SK-N-SH (cell line): ENCODE data around the gene AFF3. TPM values are rescaled to one million over a fixed set of nuclear protein-coding genes. Genes with fewer than 3 reads are reported as not detected.
"Not testable (repeated sequence)": the region's sequence is repeated elsewhere in the genome, so short reads cannot be mapped to it uniquely, and the experiment has no call there.

ENCODE experiments used
- CTCF ChIA-PET: fragments of 300-600, 350-600 bp; formaldehyde crosslinking; extraction: SDS; loops from one replicate; lab custom pipeline; 2021; lab: Yijun Ruan, JAX
- POLR2A ChIA-PET: fragments of 350-600 bp; sonication (Branson Sonifier 250); formaldehyde crosslinking; extraction: SDS; loops from one replicate; lab custom pipeline; 2020; ENCODE audit warnings: antibody characterized with exemption, inconsistent platforms; lab: Yijun Ruan, JAX
- DNase-seq: peaks from one replicate; pipeline ENCODE4 v3.0.0; 2012
- H2AFZ ChIP-seq: fragments of 200-600 bp; sonication (generic); 2 replicates; pipeline ENCODE4 v1.8.1; 2016; ENCODE audit warnings: antibody characterized with exemption, mild to moderate bottlenecking, low read depth
- H3F3A ChIP-seq: fragments of 200-600 bp; sonication (generic); replicated peaks from 2 replicates; pipeline ENCODE3; 2016; ENCODE audit warnings: antibody characterized with exemption, mild to moderate bottlenecking; ENCODE audit not compliant: insufficient read depth
- H3K27ac ChIP-seq, 2 experiments: fragments of 200-500 bp in 1 of 2; fragments of 200-600 bp in 1 of 2; sonication (Bioruptor generic) in 1 of 2; sonication (generic), shearing (Covaris generic) in 1 of 2; 2 replicates each; pipeline versions ENCODE4 v1.5.1 to v1.6.1; 2014 to 2016; ENCODE audit warnings: low read depth in 2 of 2, inconsistent platforms in 1 of 2, low read length in 1 of 2, mild to moderate bottlenecking in 1 of 2, mixed read lengths in 1 of 2
- H3K27me3 ChIP-seq: fragments of 200-600 bp; sonication (generic), shearing (Covaris generic); 2 replicates; pipeline ENCODE4 v1.6.1; 2016; ENCODE audit warnings: mixed run types; ENCODE audit not compliant: insufficient read depth
- H3K36me3 ChIP-seq, 2 experiments: fragments of 200-500 bp in 1 of 2; fragments of 200-600 bp in 1 of 2; sonication (Bioruptor generic) in 1 of 2; sonication (generic) in 1 of 2; replicated peaks in 1 of 2; 2 replicates each; pipeline versions ENCODE3 to v1.5.1; 2014 to 2016; ENCODE audit warnings: low read length in 1 of 2, mild to moderate bottlenecking in 1 of 2; ENCODE audit not compliant: insufficient read depth in 2 of 2, control insufficient read depth in 1 of 2
- H3K4me1 ChIP-seq, 2 experiments: fragments of 200-500 bp in 1 of 2; fragments of 200-600 bp in 1 of 2; sonication (Bioruptor generic) in 1 of 2; sonication (generic), shearing (Covaris generic) in 1 of 2; 2 replicates each; pipeline versions ENCODE4 v1.5.1 to v1.6.1; 2014 to 2016; ENCODE audit warnings: low read depth in 1 of 2, low read length in 1 of 2, mixed run types in 1 of 2; ENCODE audit not compliant: insufficient read depth in 2 of 2, control insufficient read depth in 1 of 2
- H3K4me2 ChIP-seq: fragments of 200-600 bp; sonication (generic), shearing (Covaris generic); 2 replicates; pipeline ENCODE4 v1.6.1; 2017; ENCODE audit warnings: mixed run types
- H3K4me3 ChIP-seq, 2 experiments: fragments of 200-500 bp in 1 of 2; fragments of 200-600 bp in 1 of 2; sonication (Bioruptor generic) in 1 of 2; sonication (generic), shearing (Covaris generic) in 1 of 2; 2 replicates each; pipeline versions ENCODE4 v1.5.1 to v1.8.1; 2014 to 2016; ENCODE audit warnings: low read depth in 2 of 2, inconsistent platforms in 1 of 2, low read length in 1 of 2, mild to moderate bottlenecking in 1 of 2, mixed read lengths in 1 of 2, moderate library complexity in 1 of 2
- H3K79me2 ChIP-seq: fragments of 200-600 bp; sonication (generic); 2 replicates; pipeline ENCODE4 v1.8.1; 2017; ENCODE audit warnings: mild to moderate bottlenecking; ENCODE audit not compliant: insufficient read depth
- H3K9ac ChIP-seq: fragments of 200-600 bp; sonication (generic); 2 replicates; pipeline ENCODE4 v1.6.1; 2017; ENCODE audit warnings: mixed run types
- H3K9me2 ChIP-seq: fragments of 200-600 bp; sonication (generic); 2 replicates; pipeline ENCODE4 v1.6.1; 2017; ENCODE audit warnings: mixed run types
- H3K9me3 ChIP-seq: fragments of 200-600 bp; sonication (generic); 2 replicates; pipeline ENCODE4 v1.6.1; 2017; ENCODE audit warnings: mixed run types, mild to moderate bottlenecking, moderate library complexity
- H4K20me1 ChIP-seq: fragments of 200-600 bp; sonication (generic); 2 replicates; pipeline ENCODE4 v1.6.1; 2017; ENCODE audit warnings: mild to moderate bottlenecking, mixed run types; ENCODE audit not compliant: insufficient read depth
- CHD2 ChIP-seq: fragments of 150-350 bp; IDR thresholded peaks from 2 replicates; pipeline ENCODE4 v1.6.1; 2018; ENCODE audit warnings: low read length; ENCODE audit not compliant: partially characterized antibody
- ELF1 ChIP-seq: IDR thresholded peaks from 2 replicates; pipeline ENCODE4 v1.4.0; 2012
- EP300 ChIP-seq, 2 experiments: IDR thresholded peaks; 2 replicates each; pipeline versions ENCODE4 v1.4.0 to v1.6.1; 2012; ENCODE audit warnings: borderline replicate concordance in 1 of 2, low read depth in 1 of 2, low read length in 1 of 2
- EZH2phosphoT487 ChIP-seq: fragments of 200-600 bp; sonication (generic); IDR thresholded peaks from 2 replicates; pipeline ENCODE4 v1.6.1; 2017; ENCODE audit warnings: low read depth, mixed run types, mild to moderate bottlenecking, antibody characterized with exemption, moderate library complexity, borderline replicate concordance
- FOSL2 ChIP-seq: IDR thresholded peaks from 2 replicates; pipeline ENCODE4 v1.4.0; 2012; ENCODE audit warnings: low read depth, mild to moderate bottlenecking, moderate library complexity, borderline replicate concordance
- FOXM1 ChIP-seq: IDR thresholded peaks from 2 replicates; pipeline ENCODE4 v1.4.0; 2012; ENCODE audit warnings: low read depth, mild to moderate bottlenecking
- GABPA ChIP-seq: IDR thresholded peaks from 2 replicates; pipeline ENCODE4 v1.4.0; 2012; ENCODE audit warnings: low read depth, mild to moderate bottlenecking
- JUND ChIP-seq: IDR thresholded peaks from 2 replicates; pipeline ENCODE4 v1.4.0; 2012
- MEF2A ChIP-seq: IDR thresholded peaks from 2 replicates; pipeline ENCODE4 v1.4.0; 2012; ENCODE audit warnings: low read depth, borderline replicate concordance
- MXI1 ChIP-seq: IDR thresholded peaks from 2 replicates; pipeline ENCODE4 v1.6.1; 2012; ENCODE audit warnings: mild to moderate bottlenecking, low read depth, low read length, improper control_type of control experiment
- NFIC ChIP-seq: IDR thresholded peaks from 2 replicates; pipeline ENCODE4 v1.4.0; 2012; ENCODE audit warnings: borderline replicate concordance
- NRF1 ChIP-seq: IDR thresholded peaks from 2 replicates; pipeline ENCODE4 v1.6.1; 2012; ENCODE audit warnings: low read depth, mild to moderate bottlenecking, low read length
- POLR2AphosphoS5 ChIP-seq: IDR thresholded peaks from 2 replicates; pipeline ENCODE4 v1.6.1; 2012; ENCODE audit warnings: low read depth, low read length
- RAD21 ChIP-seq: IDR thresholded peaks from 2 replicates; pipeline ENCODE4 v1.6.1; 2012; ENCODE audit warnings: mild to moderate bottlenecking, low read length
- RCOR1 ChIP-seq: fragments of 150-350 bp; IDR thresholded peaks from 2 replicates; pipeline ENCODE4 v1.6.1; 2017; ENCODE audit warnings: antibody characterized with exemption, low read length
- SMC3 ChIP-seq: IDR thresholded peaks from 2 replicates; pipeline ENCODE4 v1.6.1; 2012; ENCODE audit warnings: low read depth, low read length, improper control_type of control experiment
- YY1 ChIP-seq: IDR thresholded peaks from 2 replicates; pipeline ENCODE4 v1.4.0; 2012; ENCODE audit warnings: low read depth, mild to moderate bottlenecking
- WGBS: methylation state at CpG from one replicate; pipeline ENCODE4 v1.1.6; 2017; ENCODE audit warnings: low lambda C conversion rate; 5-methylcytosine and 5-hydroxymethylcytosine counted together
- polyA plus RNA-seq, 3 experiments: library from polyadenylated mRNA; depleted of rRNA; stranded (reverse); fragments of >200 nt; gene quantifications; 2 replicates each; pipeline ENCODE4 v1.2.3, GENCODE V29; 2012
- TF ChIP-seq, protein P1 (sequence below): IDR thresholded peaks from 2 replicates; pipeline ENCODE4 v1.6.1; 2012; ENCODE audit warnings: mild to moderate bottlenecking, low read depth, low read length, moderate library complexity
- TF ChIP-seq, protein P2 (sequence below): IDR thresholded peaks from 2 replicates; pipeline ENCODE4; 2012
- TF ChIP-seq, protein P3 (sequence below): IDR thresholded peaks from 2 replicates; pipeline ENCODE4 v1.4.0; 2012; ENCODE audit warnings: low read depth, borderline replicate concordance

AFF3 gene
- polyA plus RNA-seq, 1 of the 3 experiments (the other 2 are of a cell fraction) = 0.36 TPM

DNA sequence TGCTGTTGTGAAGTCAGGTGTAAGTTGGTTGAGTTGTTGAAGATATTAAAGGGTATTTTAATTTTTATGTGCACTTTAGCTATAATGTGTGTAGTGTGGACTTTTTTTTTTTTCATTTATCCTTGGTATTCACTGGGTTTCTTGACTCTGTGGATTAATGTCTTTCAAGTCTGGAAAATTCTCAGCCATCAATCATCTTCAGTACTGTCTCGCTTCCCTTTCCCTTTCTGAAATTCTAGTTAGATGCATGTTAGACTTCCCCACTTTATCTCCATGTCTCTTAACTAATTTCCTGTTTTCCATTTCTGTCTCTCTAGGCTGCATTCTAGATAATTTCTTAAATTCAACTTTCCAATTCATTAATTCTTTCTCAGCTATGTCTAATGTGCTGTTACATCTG lies 404.9 kb downstream of the AFF3 start (continued):
- no peak for TF ChIP-seq EP300 (IDR thresholded peaks at IDR 0.05; ENCODE audit: borderline replicate concordance in 1 of 2, low read depth in 1 of 2, low read length in 1 of 2)
- TF ChIP-seq GABPA = no peak
- no peak for TF ChIP-seq NFIC
- no peak for TF ChIP-seq YY1
- no peak for TF ChIP-seq CHD2
- TF ChIP-seq, protein P1, sequence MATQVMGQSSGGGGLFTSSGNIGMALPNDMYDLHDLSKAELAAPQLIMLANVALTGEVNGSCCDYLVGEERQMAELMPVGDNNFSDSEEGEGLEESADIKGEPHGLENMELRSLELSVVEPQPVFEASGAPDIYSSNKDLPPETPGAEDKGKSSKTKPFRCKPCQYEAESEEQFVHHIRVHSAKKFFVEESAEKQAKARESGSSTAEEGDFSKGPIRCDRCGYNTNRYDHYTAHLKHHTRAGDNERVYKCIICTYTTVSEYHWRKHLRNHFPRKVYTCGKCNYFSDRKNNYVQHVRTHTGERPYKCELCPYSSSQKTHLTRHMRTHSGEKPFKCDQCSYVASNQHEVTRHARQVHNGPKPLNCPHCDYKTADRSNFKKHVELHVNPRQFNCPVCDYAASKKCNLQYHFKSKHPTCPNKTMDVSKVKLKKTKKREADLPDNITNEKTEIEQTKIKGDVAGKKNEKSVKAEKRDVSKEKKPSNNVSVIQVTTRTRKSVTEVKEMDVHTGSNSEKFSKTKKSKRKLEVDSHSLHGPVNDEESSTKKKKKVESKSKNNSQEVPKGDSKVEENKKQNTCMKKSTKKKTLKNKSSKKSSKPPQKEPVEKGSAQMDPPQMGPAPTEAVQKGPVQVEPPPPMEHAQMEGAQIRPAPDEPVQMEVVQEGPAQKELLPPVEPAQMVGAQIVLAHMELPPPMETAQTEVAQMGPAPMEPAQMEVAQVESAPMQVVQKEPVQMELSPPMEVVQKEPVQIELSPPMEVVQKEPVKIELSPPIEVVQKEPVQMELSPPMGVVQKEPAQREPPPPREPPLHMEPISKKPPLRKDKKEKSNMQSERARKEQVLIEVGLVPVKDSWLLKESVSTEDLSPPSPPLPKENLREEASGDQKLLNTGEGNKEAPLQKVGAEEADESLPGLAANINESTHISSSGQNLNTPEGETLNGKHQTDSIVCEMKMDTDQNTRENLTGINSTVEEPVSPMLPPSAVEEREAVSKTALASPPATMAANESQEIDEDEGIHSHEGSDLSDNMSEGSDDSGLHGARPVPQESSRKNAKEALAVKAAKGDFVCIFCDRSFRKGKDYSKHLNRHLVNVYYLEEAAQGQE = no peak
- TF ChIP-seq ELF1 = no peak
- no peak for TF ChIP-seq RCOR1
- TF ChIP-seq NRF1 = no peak
- TF ChIP-seq, all 33 proteins: peak for 0

DNA sequence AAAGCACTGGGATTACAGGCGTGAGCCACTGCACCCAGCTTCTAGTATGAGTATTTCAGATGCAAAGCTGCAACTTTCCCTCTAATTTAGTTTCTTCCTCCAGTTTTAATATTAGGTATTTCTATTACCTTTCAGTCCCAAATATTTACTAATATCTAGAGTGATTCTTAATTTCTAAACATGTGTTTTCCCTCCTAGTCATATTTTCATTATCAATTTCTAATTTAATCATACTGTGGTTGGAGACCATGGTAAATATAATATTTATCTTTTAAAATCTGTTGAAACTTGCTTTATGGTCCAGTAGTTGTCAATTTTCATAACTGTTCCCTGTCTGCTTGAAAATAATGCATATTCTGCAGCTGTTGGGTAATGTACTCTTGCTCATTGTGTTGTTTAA lies 406.6 kb downstream of the AFF3 start:
- CTCF ChIA-PET = interaction anchor here (1.8 kb wide), 1 partner anchor 527 kb away, joined by 8 read pairs; no protein-coding TSS in a partner anchor
- no peak overlapping the region for H2AFZ ChIP-seq
- POLR2A ChIA-PET = no interaction called here
- no peak overlapping the region for H3K4me3 ChIP-seq
- H3K9ac ChIP-seq = no peak overlapping the region
- H3K79me2 ChIP-seq = no peaks in the 10 kb centered on the region
- H3K4me1 ChIP-seq = no peaks in the 10 kb centered on the region
- no peak for DNase-seq
- 60% methylated on average over 1 of the region's 1 CpG for WGBS
- no peaks in the 10 kb centered on the region for H3K9me2 ChIP-seq
- H4K20me1 ChIP-seq = no peaks in the 10 kb centered on the region
- H3K9me3 ChIP-seq = no peaks in the 10 kb centered on the region
- TF ChIP-seq EZH2phosphoT487 (no peak), EP300 (IDR thresholded peaks at IDR 0.05; ENCODE audit: borderline replicate concordance in 1 of 2, low read depth in 1 of 2, low read length in 1 of 2) (no peak), JUND (no peak), NRF1 (no peak), FOXM1 (no peak), ELF1 (no peak), YY1 (no peak), RAD21 (no peak), POLR2AphosphoS5 (no peak), FOSL2 (no peak), SMC3 (no peak), MEF2A (no peak), MXI1 (no peak)
- TF ChIP-seq, protein P2, sequence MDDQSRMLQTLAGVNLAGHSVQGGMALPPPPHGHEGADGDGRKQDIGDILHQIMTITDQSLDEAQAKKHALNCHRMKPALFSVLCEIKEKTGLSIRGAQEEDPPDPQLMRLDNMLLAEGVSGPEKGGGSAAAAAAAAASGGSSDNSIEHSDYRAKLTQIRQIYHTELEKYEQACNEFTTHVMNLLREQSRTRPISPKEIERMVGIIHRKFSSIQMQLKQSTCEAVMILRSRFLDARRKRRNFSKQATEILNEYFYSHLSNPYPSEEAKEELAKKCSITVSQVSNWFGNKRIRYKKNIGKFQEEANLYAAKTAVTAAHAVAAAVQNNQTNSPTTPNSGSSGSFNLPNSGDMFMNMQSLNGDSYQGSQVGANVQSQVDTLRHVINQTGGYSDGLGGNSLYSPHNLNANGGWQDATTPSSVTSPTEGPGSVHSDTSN = no peak
- TF ChIP-seq, protein P3, sequence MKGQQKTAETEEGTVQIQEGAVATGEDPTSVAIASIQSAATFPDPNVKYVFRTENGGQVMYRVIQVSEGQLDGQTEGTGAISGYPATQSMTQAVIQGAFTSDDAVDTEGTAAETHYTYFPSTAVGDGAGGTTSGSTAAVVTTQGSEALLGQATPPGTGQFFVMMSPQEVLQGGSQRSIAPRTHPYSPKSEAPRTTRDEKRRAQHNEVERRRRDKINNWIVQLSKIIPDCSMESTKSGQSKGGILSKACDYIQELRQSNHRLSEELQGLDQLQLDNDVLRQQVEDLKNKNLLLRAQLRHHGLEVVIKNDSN = no peak
- no peak overlapping the region for H3K4me2 ChIP-seq
- no peaks in the 10 kb centered on the region for H3F3A ChIP-seq
- no peak overlapping the region for H3K27ac ChIP-seq
- no peaks in the 10 kb centered on the region for H3K36me3 ChIP-seq
- no peaks in the 10 kb centered on the region for H3K27me3 ChIP-seq

DNA sequence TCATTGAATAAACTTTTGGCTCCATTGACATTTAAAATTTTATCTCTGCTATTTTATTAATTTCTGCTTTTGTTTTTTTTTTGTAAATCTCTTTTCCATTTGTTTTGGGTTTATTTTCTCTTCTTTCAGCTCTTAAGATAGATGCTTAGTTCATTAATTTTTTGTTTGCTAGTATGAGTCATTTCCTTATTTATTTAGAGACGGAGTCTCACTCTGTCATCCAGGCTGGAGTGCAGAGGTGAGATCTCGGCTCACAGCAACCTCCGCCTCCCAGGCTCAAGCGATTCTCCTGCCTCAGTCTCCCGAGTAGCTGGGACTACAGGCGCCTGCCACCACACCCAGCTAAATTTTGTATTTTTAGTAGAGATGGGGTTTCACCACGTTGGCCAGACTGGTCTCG lies 407.1 kb downstream of the AFF3 start:
- H3K4me2 ChIP-seq, H3K79me2 ChIP-seq, H3K9ac ChIP-seq, POLR2A ChIA-PET, H4K20me1 ChIP-seq, H3K27ac ChIP-seq, H2AFZ ChIP-seq, H3K9me2 ChIP-seq, H3K9me3 ChIP-seq, H3K36me3 ChIP-seq, H3K27me3 ChIP-seq, H3K4me1 ChIP-seq, DNase-seq, H3F3A ChIP-seq, H3K4me3 ChIP-seq: not testable (repeated sequence)
- 64% methylated on average over 8 of the region's 8 CpGs for WGBS
- CTCF ChIA-PET = interaction anchor here (1.8 kb wide), 1 partner anchor 527 kb away, joined by 8 read pairs; no protein-coding TSS in a partner anchor
